Neural crest cell (in vitro differentiated cells): Measurements from ENCODE around the gene SAP30BP. TPM values are rescaled to one million over a fixed set of nuclear protein-coding genes. Genes with fewer than 3 reads are reported as not detected.

ENCODE experiments used
- DNase-seq: peaks from one replicate; pipeline ENCODE4 v3.0.0; 2021; ENCODE audit warnings: low read depth, mixed read lengths, low spot score
- H3K27ac Mint-ChIP-seq: one replicate; pipeline ENCODE4 v1.8.0; 2021; ENCODE audit warnings: mild to moderate bottlenecking, mixed read lengths; ENCODE audit not compliant: unreplicated experiment
- H3K27me3 Mint-ChIP-seq: 2 replicates; pipeline ENCODE4 v1.8.0; 2021; ENCODE audit warnings: low read depth, mild to moderate bottlenecking, mixed read lengths
- H3K36me3 Mint-ChIP-seq: 2 replicates; pipeline ENCODE4 v1.8.0; 2021; ENCODE audit warnings: low read depth, mild to moderate bottlenecking, mixed read lengths
- H3K4me1 Mint-ChIP-seq: 2 replicates; pipeline ENCODE4 v1.8.0; 2021; ENCODE audit warnings: mixed read lengths
- H3K4me3 Mint-ChIP-seq: one replicate; pipeline ENCODE4 v1.8.0; 2021; ENCODE audit warnings: mild to moderate bottlenecking, mixed read lengths
- H3K9me3 Mint-ChIP-seq: 2 replicates; pipeline ENCODE4 v1.8.0; 2021; ENCODE audit warnings: mixed read lengths
- total RNA-seq: library from RNA; stranded (reverse); gene quantifications from 2 replicates; pipeline ENCODE4 v1.2.1, GENCODE V29; 2021
- TF ChIP-seq, protein P1 (sequence below): fragments of 200-600 bp; sonication (generic); conservative IDR thresholded peaks from 2 replicates; pipeline ENCODE4 v1.5.0; 2021; ENCODE audit warnings: antibody characterized with exemption, mild to moderate bottlenecking

SAP30BP gene
- total RNA-seq, 1 donor from 2014 or later: 113 TPM

DNA sequence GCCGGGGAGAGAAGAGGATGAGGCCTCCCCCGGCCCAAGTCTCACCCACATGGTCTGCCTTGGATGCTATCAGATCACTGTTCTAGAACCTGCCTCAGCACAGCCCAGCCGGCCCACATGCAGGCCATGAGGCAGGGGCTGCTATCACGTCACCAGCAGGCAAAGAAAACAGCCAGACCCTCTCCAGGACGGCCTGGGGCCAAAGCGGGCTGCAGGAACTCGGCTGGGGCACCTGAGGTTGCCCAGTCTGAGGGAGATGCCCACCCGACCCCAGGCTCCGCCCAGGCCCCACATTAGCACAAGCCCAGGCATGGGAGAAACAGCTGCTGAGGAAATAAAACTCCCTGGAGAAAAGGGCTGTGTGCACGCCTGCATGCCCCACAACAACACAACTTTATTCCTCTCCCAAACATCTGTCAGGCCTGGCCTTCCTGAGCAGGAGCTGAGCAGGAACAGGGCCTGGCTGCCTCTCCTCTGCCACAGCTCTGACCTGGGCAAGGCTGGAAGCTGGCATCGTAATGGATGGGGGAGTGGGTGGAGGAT lies 40.6 kb upstream of the SAP30BP start:
- TF ChIP-seq, protein P1, sequence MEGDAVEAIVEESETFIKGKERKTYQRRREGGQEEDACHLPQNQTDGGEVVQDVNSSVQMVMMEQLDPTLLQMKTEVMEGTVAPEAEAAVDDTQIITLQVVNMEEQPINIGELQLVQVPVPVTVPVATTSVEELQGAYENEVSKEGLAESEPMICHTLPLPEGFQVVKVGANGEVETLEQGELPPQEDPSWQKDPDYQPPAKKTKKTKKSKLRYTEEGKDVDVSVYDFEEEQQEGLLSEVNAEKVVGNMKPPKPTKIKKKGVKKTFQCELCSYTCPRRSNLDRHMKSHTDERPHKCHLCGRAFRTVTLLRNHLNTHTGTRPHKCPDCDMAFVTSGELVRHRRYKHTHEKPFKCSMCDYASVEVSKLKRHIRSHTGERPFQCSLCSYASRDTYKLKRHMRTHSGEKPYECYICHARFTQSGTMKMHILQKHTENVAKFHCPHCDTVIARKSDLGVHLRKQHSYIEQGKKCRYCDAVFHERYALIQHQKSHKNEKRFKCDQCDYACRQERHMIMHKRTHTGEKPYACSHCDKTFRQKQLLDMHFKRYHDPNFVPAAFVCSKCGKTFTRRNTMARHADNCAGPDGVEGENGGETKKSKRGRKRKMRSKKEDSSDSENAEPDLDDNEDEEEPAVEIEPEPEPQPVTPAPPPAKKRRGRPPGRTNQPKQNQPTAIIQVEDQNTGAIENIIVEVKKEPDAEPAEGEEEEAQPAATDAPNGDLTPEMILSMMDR: no peak
- Mint-ChIP-seq H3K27me3 (peaks cover 3% of the 10 kb centered on the region), H3K4me3 (no peak overlapping the region), H3K9me3 (no peaks in the 10 kb centered on the region), H3K36me3 (no peaks in the 10 kb centered on the region), H3K27ac (no peak overlapping the region), H3K4me1 (peaks cover 9% of the 10 kb centered on the region)
- no peak for DNase-seq

- DNase-seq: no peak
- TF ChIP-seq, protein P1: no peak
- no peak overlapping the region for H3K27ac Mint-ChIP-seq
- H3K27me3 Mint-ChIP-seq: peaks cover 3% of the 10 kb centered on the region
- H3K4me1 Mint-ChIP-seq: peaks cover 7% of the 10 kb centered on the region
- no peaks in the 10 kb centered on the region for H3K36me3 Mint-ChIP-seq
- no peak overlapping the region for H3K4me3 Mint-ChIP-seq
- H3K9me3 Mint-ChIP-seq: no peaks in the 10 kb centered on the region
These were observed 40.0 kb upstream of the SAP30BP start for GRCh38 chr17:75627094-75627493.

DNA sequence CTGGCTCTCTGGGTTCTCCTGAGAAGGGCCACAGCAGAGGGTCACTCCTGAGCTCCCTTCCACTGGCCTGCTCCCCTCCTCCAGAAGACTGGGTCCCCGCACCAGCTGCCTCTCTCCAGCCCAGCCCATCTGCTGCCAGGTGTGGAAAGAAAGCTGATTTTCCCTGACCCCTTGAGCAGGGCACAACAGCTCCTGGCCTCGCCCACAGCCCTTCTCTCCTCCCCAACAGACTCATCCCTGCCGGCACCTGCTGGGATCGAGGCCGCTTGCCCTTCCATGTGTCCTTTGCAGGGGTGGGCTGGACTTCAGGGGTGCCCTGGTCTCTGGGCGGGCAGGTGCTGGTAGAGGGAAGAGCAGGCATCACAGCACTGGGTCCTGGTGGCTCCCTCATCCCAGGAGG lies 38.7 kb upstream of the SAP30BP start:
- Mint-ChIP-seq H3K9me3 (no peaks in the 10 kb centered on the region), H3K4me1 (peaks cover 11% of the 10 kb centered on the region), H3K27ac (no peak overlapping the region), H3K27me3 (no peaks in the 10 kb centered on the region), H3K36me3 (no peaks in the 10 kb centered on the region), H3K4me3 (no peak overlapping the region)
- TF ChIP-seq, protein P1: no peak
- DNase-seq: no peak

DNA sequence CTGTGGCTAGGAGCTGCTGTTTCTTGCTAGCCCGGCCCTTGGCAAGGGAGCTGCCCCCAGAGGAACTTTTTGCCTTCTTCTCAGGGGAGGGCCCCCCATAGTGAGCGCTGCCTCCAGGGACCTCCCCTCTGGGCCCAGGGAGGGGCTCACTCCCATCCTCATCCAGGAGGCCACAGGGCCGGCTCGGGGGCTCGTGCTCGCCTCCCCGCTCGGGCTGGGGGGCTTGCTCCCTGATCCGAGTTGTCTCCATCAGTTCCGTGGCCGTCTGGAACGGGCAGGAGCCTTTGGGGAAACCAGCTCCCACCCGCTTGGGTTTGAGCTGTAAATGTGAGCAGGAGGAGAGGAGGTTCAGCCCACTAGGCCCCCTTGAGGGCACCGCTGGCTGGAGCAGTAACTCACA lies 38.0 kb upstream of the SAP30BP start:
- TF ChIP-seq, protein P1: no peak
- no peaks in the 10 kb centered on the region for H3K9me3 Mint-ChIP-seq
- no peaks in the 10 kb centered on the region for H3K36me3 Mint-ChIP-seq
- no peak overlapping the region for H3K4me3 Mint-ChIP-seq
- no peak for DNase-seq
- H3K4me1 Mint-ChIP-seq: peaks cover 18% of the 10 kb centered on the region
- no peak overlapping the region for H3K27ac Mint-ChIP-seq
- no peaks in the 10 kb centered on the region for H3K27me3 Mint-ChIP-seq

DNA sequence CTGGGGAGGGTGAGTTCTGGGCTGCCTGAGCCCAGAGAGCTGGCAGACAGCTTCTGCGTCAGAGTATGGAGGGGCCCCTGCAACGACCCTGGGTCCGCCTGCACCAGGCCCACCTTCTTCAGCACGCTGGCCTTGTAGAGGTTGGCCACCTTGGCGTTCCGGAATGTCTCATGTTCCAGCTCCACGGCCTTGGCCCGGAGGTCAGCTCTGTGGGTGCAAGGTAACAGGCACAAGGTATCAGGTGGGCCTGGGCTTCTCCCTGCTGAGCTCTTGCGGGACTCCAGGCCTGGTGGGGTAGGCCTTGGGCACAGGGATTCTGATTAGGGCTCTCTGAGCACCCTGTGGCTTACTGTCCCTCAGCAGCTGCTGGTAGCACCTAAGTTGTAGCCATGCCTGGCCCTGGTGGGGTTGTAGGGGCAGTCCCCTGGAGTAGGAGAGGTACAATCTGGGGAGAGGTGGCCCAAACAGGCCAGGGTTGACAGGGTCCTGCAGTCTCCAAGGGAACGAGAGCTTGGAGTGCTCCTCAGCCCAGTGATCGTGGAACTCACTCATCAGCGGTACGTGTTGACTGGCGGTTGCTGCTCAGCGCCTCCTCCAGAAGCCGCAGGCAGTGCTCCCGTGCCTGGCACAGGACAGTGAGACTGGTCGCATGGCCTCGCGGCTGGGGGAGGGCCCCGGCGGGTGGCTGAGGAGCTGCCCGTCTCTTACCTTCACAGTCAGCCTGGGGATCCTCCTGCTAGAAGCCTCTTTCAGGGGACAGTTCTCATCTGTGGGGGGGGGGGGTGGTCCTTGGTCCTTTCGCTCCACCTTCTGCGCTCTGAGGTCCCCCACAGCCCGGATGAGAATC lies 36.8 kb upstream of the SAP30BP start:
- Mint-ChIP-seq H3K4me1 (peaks cover 26% of the 10 kb centered on the region), H3K9me3 (no peaks in the 10 kb centered on the region), H3K27me3 (no peaks in the 10 kb centered on the region), H3K36me3 (no peaks in the 10 kb centered on the region), H3K4me3 (no peak overlapping the region), H3K27ac (no peak overlapping the region)
- no peak for DNase-seq
- TF ChIP-seq, protein P1: no peak
